ENCODE data around the gene SRGAP1.
"Not testable (repeated sequence)": the region's sequence is repeated elsewhere in the genome, so short reads cannot be mapped to it uniquely, and the experiment has no call there.

Gene SRGAP1

DNA sequence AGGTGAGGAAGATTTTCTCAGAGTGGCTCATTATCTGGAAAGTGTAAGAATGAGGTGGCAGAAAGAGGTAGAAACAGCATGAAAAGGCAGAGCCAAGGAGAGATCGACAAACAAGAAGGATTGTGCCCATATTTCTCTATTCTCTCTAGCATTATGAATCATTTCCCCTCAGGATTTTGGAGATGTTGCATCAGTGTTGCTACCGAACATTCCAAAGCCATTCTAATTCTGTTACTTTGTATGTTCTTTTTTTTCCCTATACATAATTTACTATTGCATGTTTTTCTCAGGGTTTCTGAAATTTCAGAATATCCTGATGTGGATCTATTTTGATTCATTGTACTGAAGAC lies 316.2 kb downstream of the SRGAP1 start:
- Histone ChIP-seq H3K4me1 (ENCODE audit: insufficient read depth, low read length, severe bottlenecking) (no peaks in the 10 kb centered on the region), H3K4me3 (ENCODE audit: low read depth, low read length, poor library complexity, severe bottlenecking) (no peak overlapping the region), H2AFZ (ENCODE audit: low read length) (no peak overlapping the region), H3K36me3 (ENCODE audit: insufficient read depth, low read length) (no peaks in the 10 kb centered on the region), H3K9ac (ENCODE audit: low read length) (no peak overlapping the region), H4K20me1 (ENCODE audit: insufficient read depth, low read length) (no peaks in the 10 kb centered on the region), H3K79me2 (ENCODE audit: insufficient read depth, low read length) (no peaks in the 10 kb centered on the region), H3K27ac (ENCODE audit: low read depth, low read length, poor library complexity, severe bottlenecking) (no peak overlapping the region), H3K9me2 (ENCODE audit: low read depth, low read length) (no peaks in the 10 kb centered on the region), H3K27me3 (ENCODE audit: insufficient read depth, low read length) (no peaks in the 10 kb centered on the region), H3K4me2 (ENCODE audit: low read length) (no peak overlapping the region), H3K9me3 (ENCODE audit: low read length) (no peaks in the 10 kb centered on the region), H3F3A (ENCODE audit: insufficient read depth, low read length) (no peaks in the 10 kb centered on the region)
- no peak for TF ChIP-seq EZH2 (IDR thresholded peaks at IDR 0.05; ENCODE audit: borderline replicate concordance, low read length)
- TF ChIP-seq, protein P1, sequence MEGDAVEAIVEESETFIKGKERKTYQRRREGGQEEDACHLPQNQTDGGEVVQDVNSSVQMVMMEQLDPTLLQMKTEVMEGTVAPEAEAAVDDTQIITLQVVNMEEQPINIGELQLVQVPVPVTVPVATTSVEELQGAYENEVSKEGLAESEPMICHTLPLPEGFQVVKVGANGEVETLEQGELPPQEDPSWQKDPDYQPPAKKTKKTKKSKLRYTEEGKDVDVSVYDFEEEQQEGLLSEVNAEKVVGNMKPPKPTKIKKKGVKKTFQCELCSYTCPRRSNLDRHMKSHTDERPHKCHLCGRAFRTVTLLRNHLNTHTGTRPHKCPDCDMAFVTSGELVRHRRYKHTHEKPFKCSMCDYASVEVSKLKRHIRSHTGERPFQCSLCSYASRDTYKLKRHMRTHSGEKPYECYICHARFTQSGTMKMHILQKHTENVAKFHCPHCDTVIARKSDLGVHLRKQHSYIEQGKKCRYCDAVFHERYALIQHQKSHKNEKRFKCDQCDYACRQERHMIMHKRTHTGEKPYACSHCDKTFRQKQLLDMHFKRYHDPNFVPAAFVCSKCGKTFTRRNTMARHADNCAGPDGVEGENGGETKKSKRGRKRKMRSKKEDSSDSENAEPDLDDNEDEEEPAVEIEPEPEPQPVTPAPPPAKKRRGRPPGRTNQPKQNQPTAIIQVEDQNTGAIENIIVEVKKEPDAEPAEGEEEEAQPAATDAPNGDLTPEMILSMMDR (IDR thresholded peaks at IDR 0.05; ENCODE audit: low read length), result no peak

DNA sequence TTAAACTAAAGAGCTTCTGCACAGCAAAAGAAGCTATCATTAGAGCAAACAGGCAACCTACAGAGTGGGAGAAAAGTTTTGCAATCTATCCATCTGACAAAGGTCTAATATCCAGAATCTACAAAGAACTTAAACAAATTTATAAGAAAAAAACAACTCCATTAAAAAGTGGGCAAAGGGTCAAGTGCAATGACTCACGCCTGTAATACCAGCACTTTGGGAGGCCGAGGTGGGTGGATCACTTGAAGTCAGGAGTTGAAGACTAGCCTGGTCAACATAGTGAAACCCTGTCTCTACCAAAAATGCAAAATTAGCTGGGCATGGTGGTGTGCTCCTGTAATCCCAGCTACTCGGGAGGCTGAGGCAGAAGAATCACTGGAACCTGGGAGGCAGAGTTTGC lies 322.1 kb downstream of the SRGAP1 start:
- not testable (repeated sequence) for H2AFZ ChIP-seq (ENCODE audit: low read length); H3K36me3 ChIP-seq (ENCODE audit: insufficient read depth, low read length); H3K79me2 ChIP-seq (ENCODE audit: insufficient read depth, low read length); H3K27ac ChIP-seq (ENCODE audit: low read depth, low read length, poor library complexity, severe bottlenecking); H3K9me3 ChIP-seq (ENCODE audit: low read length); H3K4me2 ChIP-seq (ENCODE audit: low read length); H3K4me3 ChIP-seq (ENCODE audit: low read depth, low read length, poor library complexity, severe bottlenecking); H3K9ac ChIP-seq (ENCODE audit: low read length); H3K9me2 ChIP-seq (ENCODE audit: low read depth, low read length); H3K4me1 ChIP-seq (ENCODE audit: insufficient read depth, low read length, severe bottlenecking); H4K20me1 ChIP-seq (ENCODE audit: insufficient read depth, low read length); H3F3A ChIP-seq (ENCODE audit: insufficient read depth, low read length); H3K27me3 ChIP-seq (ENCODE audit: insufficient read depth, low read length)

DNA sequence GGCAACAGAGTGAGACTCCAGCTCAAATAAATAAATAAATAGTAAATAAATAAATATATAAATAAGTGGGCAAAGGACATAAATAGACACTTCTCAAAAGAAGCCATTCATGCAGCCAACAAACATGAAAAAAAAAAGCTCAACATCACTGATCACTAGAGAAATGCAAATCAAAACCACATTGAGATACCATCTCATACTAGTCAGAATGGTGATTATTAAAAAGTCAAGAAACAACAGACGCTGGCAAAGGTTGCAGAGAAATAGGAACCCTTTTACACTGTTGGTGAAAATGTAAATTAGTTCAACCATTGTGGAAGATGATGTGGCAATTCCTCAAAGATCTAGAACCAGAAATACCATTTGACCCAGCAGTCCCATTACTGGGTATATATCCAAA lies 322.5 kb downstream of the SRGAP1 start:
- not testable (repeated sequence) for H3K9me3 ChIP-seq (ENCODE audit: low read length); H3F3A ChIP-seq (ENCODE audit: insufficient read depth, low read length); H3K4me3 ChIP-seq (ENCODE audit: low read depth, low read length, poor library complexity, severe bottlenecking); H3K9ac ChIP-seq (ENCODE audit: low read length); H3K27ac ChIP-seq (ENCODE audit: low read depth, low read length, poor library complexity, severe bottlenecking); H3K4me1 ChIP-seq (ENCODE audit: insufficient read depth, low read length, severe bottlenecking); H3K79me2 ChIP-seq (ENCODE audit: insufficient read depth, low read length); H3K27me3 ChIP-seq (ENCODE audit: insufficient read depth, low read length); H3K9me2 ChIP-seq (ENCODE audit: low read depth, low read length); H3K36me3 ChIP-seq (ENCODE audit: insufficient read depth, low read length); H3K4me2 ChIP-seq (ENCODE audit: low read length); H2AFZ ChIP-seq (ENCODE audit: low read length); H4K20me1 ChIP-seq (ENCODE audit: insufficient read depth, low read length)

DNA sequence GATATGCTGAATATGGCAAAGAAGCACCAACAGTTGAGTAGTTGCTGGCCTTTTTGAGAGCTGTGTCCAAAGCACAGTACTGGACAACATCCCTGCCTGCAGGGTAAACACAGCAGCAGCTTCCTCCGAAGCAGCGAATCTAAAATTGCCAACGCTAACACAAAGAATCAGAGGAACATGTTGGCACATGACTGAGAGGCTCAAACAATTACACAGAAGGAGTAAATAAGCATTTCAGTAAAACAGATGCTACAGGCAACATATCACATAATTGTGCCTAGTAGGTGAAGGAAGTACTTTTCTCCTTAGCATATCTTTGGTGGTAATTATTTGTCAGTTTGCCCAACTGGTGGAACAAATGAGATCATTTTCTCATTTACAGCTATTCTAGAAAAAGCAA lies 325.5 kb downstream of the SRGAP1 start:
- Histone ChIP-seq H3K27ac (ENCODE audit: low read depth, low read length, poor library complexity, severe bottlenecking) (no peak overlapping the region), H3K4me2 (ENCODE audit: low read length) (no peak overlapping the region), H3F3A (ENCODE audit: insufficient read depth, low read length) (no peaks in the 10 kb centered on the region), H3K9me2 (ENCODE audit: low read depth, low read length) (no peaks in the 10 kb centered on the region), H3K36me3 (ENCODE audit: insufficient read depth, low read length) (no peaks in the 10 kb centered on the region), H3K4me1 (ENCODE audit: insufficient read depth, low read length, severe bottlenecking) (no peaks in the 10 kb centered on the region), H2AFZ (ENCODE audit: low read length) (no peak overlapping the region), H3K9ac (ENCODE audit: low read length) (no peak overlapping the region), H3K79me2 (ENCODE audit: insufficient read depth, low read length) (no peaks in the 10 kb centered on the region), H4K20me1 (ENCODE audit: insufficient read depth, low read length) (no peaks in the 10 kb centered on the region), H3K27me3 (ENCODE audit: insufficient read depth, low read length) (no peaks in the 10 kb centered on the region), H3K4me3 (ENCODE audit: low read depth, low read length, poor library complexity, severe bottlenecking) (no peak overlapping the region), H3K9me3 (ENCODE audit: low read length) (no peaks in the 10 kb centered on the region)
- no peak for TF ChIP-seq EZH2 (IDR thresholded peaks at IDR 0.05; ENCODE audit: borderline replicate concordance, low read length)
- TF ChIP-seq, protein P1 (IDR thresholded peaks at IDR 0.05; ENCODE audit: low read length), result no peak

All from OCI-LY1 (cell line).